GM19438 (cell line): ENCODE results near the gene OTOP3.
"Not testable (repeated sequence)": the region's sequence is repeated elsewhere in the genome, so short reads cannot be mapped to it uniquely, and the experiment has no call there.

ENCODE experiments used
- ATAC-seq: cut with Tn5 transposase; IDR thresholded peaks from one replicate; pipeline ENCODE4 v1.9.1; 2021; ENCODE audit warnings: low read depth; ENCODE audit not compliant: unreplicated experiment

Gene OTOP3

GRCh38 chr17:74935585-74936469 lies at the start of gene OTOP3:
OTOP3 (plus strand) TSS chr17:74935898; CDS start chr17:74935922, 24 bp downstream.
- ATAC-seq, result no peak

GRCh38 chr17:74888469-74888868 lies 47.2 kb upstream of the OTOP3 start:
- ATAC-seq, result no peak

GRCh38 chr17:74890554-74890953 lies 45.1 kb upstream of the OTOP3 start:
- ATAC-seq, result no peak

- ATAC-seq, result no peak
Observed at GRCh38 chr17:74892013-74892841, 43.5 kb upstream of the OTOP3 start.

GRCh38 chr17:74892974-74893911 lies 42.5 kb upstream of the OTOP3 start, which contains the start of gene FADS6:
FADS6 (minus strand) TSS chr17:74893633; CDS start chr17:74893595, 38 bp downstream.
- no peak for ATAC-seq

GRCh38 chr17:74893936-74894671 lies 41.6 kb upstream of the OTOP3 start:
- ATAC-seq, result no peak

GRCh38 chr17:74898376-74898946 lies 37.2 kb upstream of the OTOP3 start:
- no peak for ATAC-seq

- ATAC-seq, result no peak
Observed at GRCh38 chr17:74900208-74900607, 35.5 kb upstream of the OTOP3 start.

- ATAC-seq, result no peak
Observed at GRCh38 chr17:74901353-74902135, 34.2 kb upstream of the OTOP3 start.

GRCh38 chr17:74903034-74903433 lies 32.7 kb upstream of the OTOP3 start:
- no peak for ATAC-seq

- ATAC-seq, result no peak
Observed at GRCh38 chr17:74903671-74904070, 32.0 kb upstream of the OTOP3 start.

GRCh38 chr17:74904687-74905409 lies 30.9 kb upstream of the OTOP3 start:
- no peak for ATAC-seq

- ATAC-seq, result not testable (repeated sequence)
Observed at GRCh38 chr17:74906214-74906793, 29.4 kb upstream of the OTOP3 start.

- no peak for ATAC-seq
Observed at GRCh38 chr17:74907012-74907411, 28.7 kb upstream of the OTOP3 start.

- ATAC-seq, result not testable (repeated sequence)
Observed at GRCh38 chr17:74909097-74909496, 26.6 kb upstream of the OTOP3 start.

- not testable (repeated sequence) for ATAC-seq
Observed at GRCh38 chr17:74911423-74911822, 24.3 kb upstream of the OTOP3 start.

GRCh38 chr17:74916136-74916850 lies 19.4 kb upstream of the OTOP3 start:
- no peak for ATAC-seq
